ENCODE data around the gene DAPL1.

Gene DAPL1, protein sequence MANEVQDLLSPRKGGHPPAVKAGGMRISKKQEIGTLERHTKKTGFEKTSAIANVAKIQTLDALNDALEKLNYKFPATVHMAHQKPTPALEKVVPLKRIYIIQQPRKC

DNA sequence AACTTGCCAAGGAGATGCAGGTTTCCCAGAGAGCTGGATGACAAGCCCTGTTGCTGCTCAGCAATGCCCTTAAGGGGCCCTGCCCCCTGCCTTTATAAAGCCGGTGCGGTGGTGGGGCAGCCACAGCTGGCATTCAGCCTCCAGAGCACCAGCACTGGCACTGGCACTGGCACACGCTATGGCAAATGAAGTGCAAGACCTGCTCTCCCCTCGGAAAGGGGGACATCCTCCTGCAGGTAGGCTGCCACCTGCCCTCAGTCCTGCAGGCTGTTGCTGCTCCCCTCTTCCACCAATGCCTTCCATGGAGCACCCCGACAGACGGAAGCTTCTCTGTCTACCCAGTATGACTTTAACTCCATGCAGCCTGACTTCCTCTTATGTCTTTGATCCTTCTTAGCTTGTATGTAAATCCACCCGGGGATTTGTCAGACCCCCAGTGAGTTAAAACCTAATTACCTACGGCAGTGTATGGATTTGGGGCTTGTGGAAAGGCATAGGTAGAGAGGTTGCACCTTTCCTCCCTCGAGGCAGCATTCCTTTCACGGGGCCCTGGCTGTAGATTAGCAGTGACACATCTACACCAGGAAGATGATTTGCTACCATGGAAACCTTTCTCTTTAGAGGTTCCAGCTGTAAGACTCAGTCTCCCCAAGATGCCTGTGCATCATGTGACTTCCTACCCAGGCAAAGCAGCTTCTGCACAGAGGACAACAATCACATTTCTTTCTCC is at the start of gene DAPL1:
DAPL1 (plus strand) TSS at position 123 of the 730 bp plus-strand sequence; CDS start at position 179, 56 bp downstream.
- DNase-seq (ENCODE audit: low spot score): peak; percentile 28

DNA sequence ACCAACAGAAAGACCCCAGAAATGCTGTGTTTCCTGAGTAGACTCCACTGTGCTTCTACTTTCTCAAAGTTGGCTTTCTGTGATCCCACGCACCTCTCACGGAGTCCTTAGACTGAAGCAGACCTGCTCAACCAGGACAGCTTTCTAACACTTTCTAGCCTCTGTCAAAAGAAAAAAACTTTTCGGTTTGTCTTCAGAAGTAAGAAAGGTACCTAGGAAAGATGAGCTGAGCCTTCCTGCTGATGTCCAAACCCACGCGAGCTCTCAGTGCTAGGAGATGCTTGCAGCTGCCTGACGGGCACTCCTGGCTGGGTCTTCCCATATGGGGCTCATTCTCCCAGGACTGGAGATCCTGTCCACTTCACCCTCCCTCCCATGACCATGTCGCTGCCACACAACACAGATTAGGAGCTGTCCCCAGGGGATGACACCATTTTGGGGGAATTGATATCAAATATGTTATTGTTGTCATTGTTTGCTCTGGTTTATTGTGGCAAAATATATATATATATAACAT is 49.2 kb upstream of the DAPL1 start:
- DNase-seq (ENCODE audit: low spot score): no peak

DNA sequence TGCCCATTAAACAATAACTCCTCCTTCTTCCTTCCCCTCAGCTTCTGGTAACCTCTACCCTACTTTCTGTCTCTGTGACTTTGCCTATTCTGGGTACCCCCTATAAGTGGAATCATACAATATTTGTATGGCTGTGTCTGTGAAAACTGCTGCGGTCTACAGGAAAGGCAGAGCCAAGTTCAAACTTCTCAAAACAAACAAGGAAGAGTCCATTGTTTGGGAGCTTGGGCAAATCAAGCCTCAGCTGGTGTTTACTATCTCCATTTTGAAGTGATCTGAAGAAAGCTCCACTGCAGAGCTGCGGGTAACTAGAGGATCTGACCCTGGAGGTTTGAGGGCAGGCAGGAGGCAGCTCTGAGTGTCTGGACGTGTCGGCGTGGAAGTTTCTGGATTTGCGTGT is 48.6 kb upstream of the DAPL1 start:
- DNase-seq (ENCODE audit: low spot score): no peak

DNA sequence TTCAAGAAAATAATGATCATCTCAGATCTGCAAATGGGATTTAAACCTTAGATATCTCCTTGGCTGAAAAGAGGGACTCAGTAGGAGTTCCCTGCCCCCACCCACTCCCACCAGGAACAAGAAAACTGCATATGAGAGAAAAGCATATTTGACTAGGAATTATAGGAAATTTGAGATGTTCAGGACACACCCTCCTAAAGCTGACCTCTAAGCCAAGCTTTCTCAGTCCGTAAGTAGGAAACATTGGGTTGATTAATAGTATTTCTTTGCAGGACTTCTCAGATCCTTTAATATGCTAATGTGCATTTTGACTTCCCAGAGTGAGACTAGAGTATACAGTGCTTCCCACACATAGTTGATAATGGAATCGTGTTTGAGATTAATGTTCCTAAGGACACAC is 47.8 kb upstream of the DAPL1 start:
- no peak for DNase-seq (ENCODE audit: low spot score)

DNA sequence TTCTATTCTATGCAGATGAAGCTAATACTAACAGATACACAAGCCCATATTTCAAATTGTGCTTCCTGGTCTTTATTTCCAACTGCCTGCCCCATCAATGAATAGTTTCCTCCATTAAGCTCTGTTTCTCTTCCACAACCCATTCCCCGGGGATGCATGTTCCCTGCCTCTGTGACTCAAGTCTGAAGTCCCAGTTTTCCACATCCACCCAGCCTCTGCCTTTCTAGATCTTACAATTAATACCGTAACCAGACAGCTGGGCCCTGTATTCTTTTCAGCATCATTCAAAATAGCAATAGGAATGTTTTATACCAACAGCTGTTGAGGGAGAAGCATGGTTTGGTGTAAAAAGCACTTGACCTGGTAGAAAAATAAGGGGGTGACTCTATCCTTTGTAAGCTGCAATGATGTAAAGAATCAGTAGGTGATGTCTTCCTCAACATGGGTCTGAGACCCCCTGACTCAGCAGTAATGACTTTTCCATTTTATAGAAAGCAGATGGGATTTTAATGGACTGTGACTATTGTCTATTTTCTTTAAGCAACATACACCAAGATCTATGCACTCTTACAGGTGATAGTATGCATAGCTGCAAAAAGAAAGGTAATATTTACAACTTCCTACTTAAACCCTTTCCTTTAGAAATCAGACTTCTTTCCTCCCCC is 46.1 kb upstream of the DAPL1 start:
- DNase-seq (ENCODE audit: low spot score): no peak

DNA sequence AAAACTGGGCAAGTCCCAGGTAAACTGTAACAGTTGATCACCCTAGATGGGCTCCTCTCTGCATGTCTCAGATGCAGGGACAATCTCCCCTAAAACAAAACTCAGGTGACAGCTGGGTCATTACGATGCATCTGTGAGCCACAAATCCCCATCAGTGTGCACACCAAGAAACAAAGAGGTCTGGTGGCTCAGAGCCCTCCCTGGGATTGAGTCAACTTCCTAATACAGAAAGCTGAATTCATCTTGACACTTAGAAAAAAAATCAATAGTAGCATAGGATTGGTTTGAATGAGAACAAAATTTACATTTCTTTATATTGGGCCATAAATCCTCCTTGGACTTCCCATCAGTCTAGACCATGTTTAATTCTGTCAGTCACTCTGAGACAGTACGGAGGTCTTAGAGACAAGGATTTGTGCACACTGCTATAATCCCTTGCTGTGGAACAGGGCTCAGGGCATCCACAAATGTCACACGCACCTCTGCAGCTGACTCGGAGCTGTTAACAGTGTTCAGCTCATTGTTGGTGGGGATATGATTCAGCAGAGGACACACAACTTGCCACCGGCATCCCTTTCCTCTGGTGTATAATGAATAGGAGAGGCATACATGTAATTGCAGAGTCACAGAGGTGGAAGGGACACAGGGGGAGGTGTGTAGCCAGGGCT is 44.5 kb upstream of the DAPL1 start:
- DNase-seq (ENCODE audit: low spot score): no peak

DNA sequence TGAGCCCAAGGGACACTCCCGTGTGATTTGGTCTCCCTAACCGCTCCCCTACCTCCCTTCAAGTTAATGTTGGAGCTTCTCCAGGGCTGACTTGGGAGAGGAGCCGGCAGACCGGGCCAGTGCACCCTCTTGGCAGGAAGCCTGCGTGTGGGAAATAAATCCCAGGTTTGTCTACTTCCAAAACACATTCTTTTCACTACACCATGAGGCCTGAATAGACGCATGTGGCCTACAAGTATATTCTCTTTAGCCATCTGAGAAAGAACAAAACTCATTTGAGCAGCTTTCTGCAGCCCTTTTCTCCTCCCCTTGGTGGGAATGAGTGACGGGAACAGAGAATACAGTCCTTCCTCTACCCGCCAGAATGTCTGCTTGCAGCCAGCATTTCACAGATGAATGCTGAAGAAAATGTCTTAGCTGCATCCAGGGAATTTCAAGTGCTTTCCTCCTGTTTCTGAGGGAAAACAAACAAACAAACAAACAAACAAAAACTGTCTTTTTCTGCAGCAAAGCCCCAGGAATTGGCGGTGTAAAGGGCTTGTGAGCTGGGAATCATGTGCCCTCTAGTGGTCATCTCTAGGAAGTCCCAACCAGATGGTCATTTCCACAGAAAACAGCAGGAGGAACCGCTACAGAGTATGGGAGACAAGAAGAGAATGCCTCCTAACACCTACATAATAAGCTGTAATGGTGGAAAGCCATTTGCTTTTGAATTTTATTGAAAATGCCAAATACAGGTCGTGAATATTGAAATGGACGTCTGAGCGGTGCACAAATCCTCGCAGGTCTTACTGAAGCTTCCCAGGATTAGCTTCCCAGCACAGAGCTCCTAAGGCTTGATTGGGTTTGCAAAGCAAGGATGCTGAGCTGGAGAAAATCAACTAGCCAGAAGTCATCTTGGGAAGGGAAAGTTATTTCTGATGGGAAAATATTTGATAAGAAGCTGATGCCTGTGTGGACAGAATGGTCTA is 41.2 kb upstream of the DAPL1 start:
- DNase-seq (ENCODE audit: low spot score): peak; percentile 61

DNA sequence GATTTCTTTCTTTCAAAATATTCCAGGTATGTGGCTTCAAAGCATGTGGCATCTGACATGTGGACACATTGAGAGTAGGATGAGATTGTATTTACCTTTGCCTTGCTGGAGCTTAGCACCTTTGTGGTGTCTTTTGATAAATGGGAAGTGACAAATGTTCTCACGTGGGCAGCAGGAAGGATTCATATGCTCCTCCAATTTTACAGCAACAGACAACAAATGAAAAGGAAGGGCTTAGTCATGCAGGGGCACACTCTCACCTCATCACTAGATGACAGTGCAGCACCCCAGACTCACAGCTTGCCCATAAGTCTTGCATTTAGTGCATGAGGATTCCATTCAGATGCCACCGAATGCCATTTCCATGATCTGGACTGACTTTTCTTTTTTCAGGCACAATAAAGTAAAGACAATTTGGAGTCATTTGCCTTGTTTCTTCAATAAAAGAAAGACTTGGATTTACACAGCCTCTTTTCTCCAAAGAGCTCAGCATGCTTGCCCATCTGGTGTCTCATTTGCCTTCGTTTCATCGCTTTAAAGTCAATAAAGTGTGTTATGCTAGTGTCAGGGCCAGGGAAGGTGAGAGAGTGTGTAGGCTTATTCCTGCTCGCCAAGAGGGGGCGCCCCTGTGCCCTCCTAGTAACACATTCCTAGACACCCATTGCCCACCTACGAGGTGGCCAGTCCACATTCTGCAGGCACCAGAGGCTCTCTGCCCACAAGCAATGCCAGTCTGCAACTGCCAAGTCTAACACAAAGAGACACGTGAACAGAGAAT is 39.6 kb upstream of the DAPL1 start:
- DNase-seq (ENCODE audit: low spot score): no peak

DNA sequence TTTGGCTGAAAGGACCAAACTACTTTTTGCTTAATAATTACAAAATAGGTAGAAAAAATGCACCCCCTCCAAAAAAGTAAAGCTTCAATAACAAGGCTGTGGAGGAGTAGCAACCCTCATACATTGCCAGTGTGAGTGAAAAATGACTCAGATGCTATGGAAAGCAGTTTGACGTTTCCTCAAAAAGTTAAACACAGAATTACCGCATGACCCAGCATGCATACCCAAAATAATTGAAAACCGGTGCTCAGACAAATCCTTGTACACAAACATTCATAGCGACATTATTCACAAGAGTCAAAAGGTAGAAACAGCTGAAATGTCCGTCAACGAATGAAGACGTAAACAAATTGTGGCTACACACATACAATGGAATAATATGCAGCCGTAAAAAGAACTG is 38.8 kb upstream of the DAPL1 start:
- no peak for DNase-seq (ENCODE audit: low spot score)

DNA sequence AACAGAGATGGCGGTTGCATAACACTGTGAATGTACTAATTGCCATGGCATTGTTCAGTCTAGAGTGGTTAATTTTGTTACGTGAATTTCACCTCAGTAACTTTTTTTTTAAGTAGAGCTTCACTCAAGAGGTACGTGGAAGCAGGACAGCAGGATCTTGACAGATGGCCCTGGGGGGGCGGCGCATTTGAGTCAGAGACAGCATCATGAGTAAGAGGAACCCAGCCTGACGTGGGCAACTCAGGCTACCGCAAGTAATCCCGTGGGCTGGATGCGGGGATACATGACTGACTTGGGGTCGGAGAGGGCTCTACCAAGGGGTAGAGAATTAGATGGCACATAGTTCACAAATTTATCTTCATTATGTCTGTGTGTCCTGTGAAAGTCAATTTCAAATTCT is 38.1 kb upstream of the DAPL1 start:
- no peak for DNase-seq (ENCODE audit: low spot score)

DNA sequence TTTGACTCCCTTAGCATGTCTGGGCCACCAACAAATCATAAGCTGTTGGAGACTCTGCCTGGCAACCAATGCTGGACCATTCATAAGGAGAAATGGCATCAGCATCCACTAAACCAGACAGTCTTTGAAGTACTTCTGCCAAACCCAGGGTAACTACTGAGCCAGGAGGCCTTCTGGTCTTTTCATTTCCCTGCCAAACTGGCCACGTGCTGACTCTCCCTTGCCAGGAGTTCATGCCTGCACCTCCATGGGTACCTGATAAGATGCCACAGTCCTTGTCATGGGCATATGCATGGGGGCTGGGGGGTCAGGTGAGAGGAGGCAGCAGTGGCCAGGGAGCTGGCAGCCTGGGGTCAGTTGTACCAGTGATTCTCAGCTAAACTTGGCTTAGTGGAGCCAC is 34.2 kb upstream of the DAPL1 start:
- DNase-seq (ENCODE audit: low spot score): no peak

DNA sequence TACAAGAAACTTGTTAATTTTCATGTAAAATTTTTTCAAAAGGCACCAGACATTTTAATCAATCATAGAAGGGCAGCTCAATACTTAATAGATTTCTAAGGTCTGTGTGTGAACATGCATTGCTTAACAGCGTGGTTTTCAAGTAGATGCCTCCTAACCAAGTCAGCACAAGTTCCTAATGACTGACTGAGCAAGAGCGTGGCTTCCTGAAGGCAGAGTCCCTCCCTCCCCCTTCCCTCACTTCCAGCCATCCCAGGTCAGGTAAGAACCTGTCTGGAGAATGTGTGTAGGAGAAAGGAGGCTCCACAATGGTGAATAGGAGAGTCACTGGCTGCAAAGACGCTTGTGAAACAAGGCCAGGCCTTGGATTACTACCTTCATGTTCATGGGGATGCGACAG is 33.5 kb upstream of the DAPL1 start:
- DNase-seq (ENCODE audit: low spot score): peak; percentile 89

DNA sequence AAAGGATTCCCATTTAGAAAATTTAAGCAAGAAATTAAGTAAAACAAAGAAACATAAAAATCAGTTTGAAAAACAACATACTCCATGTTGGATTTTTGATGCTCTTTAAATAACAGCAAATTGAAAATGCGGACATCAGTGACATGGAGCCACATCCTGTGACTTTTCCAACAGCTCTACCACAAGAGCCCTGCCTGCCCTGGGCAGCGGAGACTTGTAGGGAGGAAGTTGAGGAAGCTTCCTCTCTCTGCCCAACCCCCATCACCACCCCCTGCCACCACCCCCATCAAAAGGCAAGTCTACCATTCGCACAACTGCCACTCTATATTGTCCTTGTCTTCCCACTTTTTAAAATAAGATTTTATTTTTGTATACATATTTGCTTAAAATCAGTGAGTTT is 32.8 kb upstream of the DAPL1 start:
- DNase-seq (ENCODE audit: low spot score): no peak

DNA sequence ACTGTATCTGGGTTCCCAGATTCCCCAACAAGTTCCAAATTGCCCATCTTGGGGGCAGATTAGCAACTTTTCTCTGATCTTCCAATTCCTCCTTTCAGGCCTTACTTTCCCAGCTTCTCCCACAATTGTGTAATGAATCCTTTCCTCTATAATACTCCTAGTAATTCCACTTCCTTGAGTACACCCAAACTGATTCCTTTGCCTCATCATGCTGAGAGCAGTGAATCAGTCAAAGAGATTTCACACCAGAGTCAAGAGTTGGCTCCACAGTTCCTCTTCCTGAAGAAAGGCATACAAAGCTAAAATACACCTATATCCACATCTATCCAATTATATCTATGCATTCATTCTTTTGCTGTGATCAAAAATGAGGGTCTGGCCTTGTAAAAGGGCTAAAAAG is 28.6 kb upstream of the DAPL1 start:
- peak; percentile 24 for DNase-seq (ENCODE audit: low spot score)

DNA sequence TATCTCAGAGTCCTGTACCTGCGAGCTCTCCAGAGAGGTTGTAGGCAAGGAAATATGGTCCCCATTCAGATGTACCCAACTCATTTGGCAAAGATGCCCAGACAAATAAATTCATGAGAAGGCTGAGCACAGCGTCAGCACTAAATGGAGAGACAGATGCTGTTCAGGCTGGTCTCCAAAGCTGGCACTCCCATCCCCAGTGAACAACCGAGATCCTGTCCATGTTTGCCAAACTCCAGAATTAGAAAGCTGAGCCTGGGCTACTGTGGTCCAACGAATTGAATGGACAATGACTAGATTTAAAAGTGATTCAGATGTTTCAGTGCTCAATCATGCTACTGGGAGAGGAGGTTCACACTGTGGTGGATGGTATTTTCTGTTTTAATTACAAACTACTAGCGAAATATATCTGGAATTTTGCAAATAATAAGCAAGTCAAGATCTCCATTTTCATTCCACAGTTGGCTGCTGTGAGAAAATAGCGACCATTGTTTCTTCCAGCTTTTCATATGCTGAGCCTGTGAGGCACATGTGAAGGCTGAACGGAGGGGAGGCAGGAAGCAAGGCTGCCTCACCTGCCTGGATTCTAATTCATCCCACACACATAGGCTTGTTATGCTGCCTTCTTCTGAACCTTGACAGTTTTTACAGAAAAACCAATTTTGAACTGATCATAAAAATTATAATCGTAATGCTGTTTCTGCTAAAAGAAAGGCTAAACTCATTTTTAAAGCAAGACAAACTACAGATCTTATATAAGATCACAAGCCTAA is 22.6 kb upstream of the DAPL1 start:
- no peak for DNase-seq (ENCODE audit: low spot score)

DNA sequence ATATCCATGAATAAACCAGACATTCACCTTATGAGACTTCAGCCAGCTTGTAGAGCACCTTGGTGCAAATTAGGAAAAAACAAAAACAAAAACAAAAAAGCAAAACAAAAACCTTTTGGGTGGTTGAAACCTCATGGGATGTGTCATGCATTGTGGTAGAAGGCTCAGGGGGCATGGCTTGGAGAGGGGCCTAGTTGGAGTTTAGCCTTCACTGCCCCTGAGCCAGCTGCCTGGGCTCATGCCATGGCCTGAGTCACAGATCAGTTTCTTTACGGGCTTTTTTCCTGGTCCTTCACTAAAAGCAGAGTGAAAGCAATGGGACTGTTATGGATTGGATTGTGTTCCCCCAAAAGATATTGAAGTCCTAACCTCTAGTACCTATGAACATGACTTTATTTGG is 22.0 kb upstream of the DAPL1 start:
- peak; percentile 66 for DNase-seq (ENCODE audit: low spot score)

DNA sequence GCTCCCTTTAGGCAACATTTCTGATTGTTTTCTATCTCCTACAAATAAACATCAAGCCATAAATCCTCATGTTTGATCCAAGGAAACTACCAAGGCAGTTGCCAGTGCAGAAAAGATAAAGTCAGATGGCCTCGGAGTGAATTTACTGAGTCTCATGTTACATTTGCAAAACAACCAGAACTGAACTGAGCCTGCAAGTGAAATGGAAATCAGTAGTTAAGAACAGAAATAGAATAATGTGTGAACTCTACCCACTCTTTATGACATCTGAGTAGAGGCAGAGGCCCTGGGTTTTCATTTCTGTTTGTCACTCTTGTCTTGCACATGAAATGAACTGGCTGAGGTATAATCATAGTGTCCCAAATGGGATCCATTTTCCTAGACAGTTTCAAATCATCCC is 20.4 kb upstream of the DAPL1 start:
- no peak for DNase-seq (ENCODE audit: low spot score)

DNA sequence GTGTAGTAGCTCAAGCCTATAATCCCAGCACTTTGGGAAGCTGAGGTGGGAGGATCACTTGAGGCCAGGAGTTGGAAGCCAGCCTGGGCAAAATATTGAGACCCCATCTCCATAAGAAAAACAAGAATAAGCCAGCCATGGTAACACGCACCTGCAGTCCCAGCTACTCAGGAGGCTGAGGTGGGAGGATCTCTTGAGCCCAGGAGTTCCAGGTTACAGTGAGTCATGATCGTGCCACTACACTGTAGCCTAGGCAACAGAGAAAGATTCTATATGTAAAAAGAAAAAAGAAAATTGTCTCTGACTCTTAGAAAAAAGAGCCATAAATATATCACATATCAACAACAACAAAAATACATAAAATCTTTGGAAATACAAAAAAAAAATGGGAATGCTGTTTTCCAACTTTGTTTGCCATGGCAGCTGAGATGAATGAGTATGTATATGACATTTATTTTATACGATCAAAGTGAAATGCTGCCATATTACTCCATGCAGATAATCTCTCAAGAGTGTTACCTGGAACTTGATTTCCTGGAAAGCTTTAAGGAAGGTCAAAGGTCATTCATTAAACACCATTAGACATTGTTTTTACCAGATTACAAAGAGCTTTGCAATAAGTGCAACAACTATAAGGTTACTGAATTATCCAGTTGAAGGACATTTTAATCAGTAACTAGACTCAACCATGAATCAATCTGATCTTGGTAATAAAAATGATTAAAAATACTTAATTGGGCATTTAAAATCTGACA is 19.7 kb upstream of the DAPL1 start:
- no peak for DNase-seq (ENCODE audit: low spot score)

DNA sequence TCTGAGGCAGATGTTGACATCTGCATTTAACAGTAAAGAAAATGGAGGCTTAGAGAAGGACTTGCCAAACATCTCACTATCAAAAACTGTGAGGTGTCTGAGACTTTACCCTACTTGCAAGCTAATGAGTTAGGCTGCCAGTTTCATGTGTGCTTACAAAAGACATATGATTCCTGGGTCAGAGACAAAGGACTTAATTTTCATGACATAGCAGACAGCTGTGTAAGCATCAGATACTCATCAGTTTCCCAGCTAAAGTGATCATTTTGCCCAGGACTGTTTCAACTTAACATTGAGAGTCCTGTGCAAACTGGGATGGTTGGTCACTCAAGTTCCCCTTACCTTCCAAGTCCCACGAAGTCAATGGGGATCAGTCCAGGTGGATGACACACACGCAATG is 18.9 kb upstream of the DAPL1 start:
- no peak for DNase-seq (ENCODE audit: low spot score)
